Activated T-helper 1 cell treated with anti-CD3 and anti-CD28 coated beads, Interleukin-12 subunit alpha, Interleukin-12 subunit beta, Interleukin-2, Interleukin-4 antibody, amounts not matched to agents 30 ng/mL and 10 ng/mL and 1 ng/mL, durations not matched to agents 14 hours and 24 hours and 36 hours (primary cell): ENCODE results near the gene NDUFS2. TPM values are rescaled to one million over a fixed set of nuclear protein-coding genes. Genes with fewer than 3 reads are reported as not detected.
A peak's percentile ranks its signal among the peaks of the same experiment; 100 is the strongest.

ENCODE experiments used
- DNase-seq: peaks from one replicate; pipeline ENCODE4 v3.0.0; 2021; ENCODE audit warnings: low spot score
- H3K27ac Mint-ChIP-seq: one replicate; pipeline ENCODE4 v1.8.0; 2021; ENCODE audit warnings: mild to moderate bottlenecking, mixed read lengths
- H3K27me3 Mint-ChIP-seq: one replicate; pipeline ENCODE4 v1.8.0; 2022; ENCODE audit warnings: mild to moderate bottlenecking, moderate library complexity, mixed read lengths; ENCODE audit not compliant: insufficient read depth
- H3K36me3 Mint-ChIP-seq: one replicate; pipeline ENCODE4 v1.8.0; 2021; ENCODE audit warnings: low read depth, mixed read lengths
- H3K4me1 Mint-ChIP-seq: one replicate; pipeline ENCODE4 v1.8.0; 2021; ENCODE audit warnings: low read depth, mixed read lengths
- H3K4me3 Mint-ChIP-seq: one replicate; pipeline ENCODE4 v1.8.0; 2021; ENCODE audit warnings: mild to moderate bottlenecking, moderate library complexity, mixed read lengths
- H3K9me3 Mint-ChIP-seq: one replicate; pipeline ENCODE4 v1.8.0; 2021; ENCODE audit warnings: mixed read lengths
- intact Hi-C: fragments of 100-400 bp; cut with micrococcal nuclease; formaldehyde crosslinking; loops from one replicate; pipeline ENCODE4 v1.15.1; 2024
- total RNA-seq: library from RNA; stranded (reverse); gene quantifications from 2 replicates; pipeline ENCODE4 v1.2.3, GENCODE V29; 2022

NDUFS2 gene
- total RNA-seq, 1 donor from 2014 or later, result 72.9 TPM

GRCh38 chr1:161163793-161164192, 38.4 kb upstream of the NDUFS2 start:
- H3K4me3 Mint-ChIP-seq, result peak overlapping the region; percentile 12
- intact Hi-C loops, result no loop called here
- H3K4me1 Mint-ChIP-seq, result peaks cover 71% of the 10 kb centered on the region
- H3K36me3 Mint-ChIP-seq, result peaks cover 31% of the 10 kb centered on the region
- peak overlapping the region; percentile 78 for H3K27ac Mint-ChIP-seq
- H3K9me3 Mint-ChIP-seq, result no peaks in the 10 kb centered on the region
- DNase-seq, result no peak
- H3K27me3 Mint-ChIP-seq, result no peaks in the 10 kb centered on the region

GRCh38 chr1:161164901-161165610, 37.1 kb upstream of the NDUFS2 start:
- intact Hi-C loops, result no loop called here
- DNase-seq, result no peak
- H3K4me1 Mint-ChIP-seq, result peaks cover 63% of the 10 kb centered on the region
- peak overlapping the region; percentile 45 for H3K4me3 Mint-ChIP-seq
- peaks cover 28% of the 10 kb centered on the region for H3K36me3 Mint-ChIP-seq
- no peaks in the 10 kb centered on the region for H3K9me3 Mint-ChIP-seq
- no peaks in the 10 kb centered on the region for H3K27me3 Mint-ChIP-seq
- peak overlapping the region; percentile 86 for H3K27ac Mint-ChIP-seq

GRCh38 chr1:161165742-161166668, 36.2 kb upstream of the NDUFS2 start, which contains the start of gene PPOX:
TSS of gene PPOX (plus strand) at chr1:161166426. CDS start at chr1:161166848, 422 bp downstream.
- Mint-ChIP-seq H3K4me3 (peak within 1 kb of the TSS; percentile 87), H3K9me3 (no peaks in the 10 kb centered on the region), H3K27ac (peak within 1 kb of the TSS; percentile 99), H3K27me3 (no peaks in the 10 kb centered on the region), H3K4me1 (peaks cover 61% of the 10 kb centered on the region), H3K36me3 (peaks cover 30% of the 10 kb centered on the region)
- intact Hi-C loops, result loop anchor here (1.0 to 2.0 kb wide), 6 partner anchors 11 to 120 kb away; partner anchors contain the start of genes B4GALT3 and DEDD
- peak; percentile 95 for DNase-seq

GRCh38 chr1:161166669-161167548, 35.3 kb upstream of the NDUFS2 start:
- Mint-ChIP-seq H3K36me3 (peaks cover 29% of the 10 kb centered on the region), H3K4me1 (peaks cover 60% of the 10 kb centered on the region), H3K27ac (peak overlapping the region; percentile 99), H3K27me3 (no peaks in the 10 kb centered on the region), H3K4me3 (peak overlapping the region; percentile 87), H3K9me3 (no peaks in the 10 kb centered on the region)
- intact Hi-C loops, result loop anchor here (1.0 to 2.0 kb wide), 6 partner anchors 10 to 121 kb away; partner anchors contain the start of genes B4GALT3 and DEDD
- DNase-seq, result no peak

GRCh38 chr1:161168906-161169305, 33.3 kb upstream of the NDUFS2 start:
- peak overlapping the region; percentile 15 for H3K4me3 Mint-ChIP-seq
- H3K27me3 Mint-ChIP-seq, result no peaks in the 10 kb centered on the region
- H3K36me3 Mint-ChIP-seq, result peaks cover 32% of the 10 kb centered on the region

GRCh38 chr1:161171191-161171590, 31.0 kb upstream of the NDUFS2 start:
- intact Hi-C loops, result no loop called here
- Mint-ChIP-seq H3K27me3 (no peaks in the 10 kb centered on the region), H3K9me3 (no peaks in the 10 kb centered on the region), H3K27ac (no peak overlapping the region), H3K4me3 (no peak overlapping the region), H3K36me3 (peaks cover 37% of the 10 kb centered on the region), H3K4me1 (peaks cover 43% of the 10 kb centered on the region)
- DNase-seq, result no peak

More at GRCh38 chr1:161168906-161169305, 33.3 kb upstream of the NDUFS2 start:
- Mint-ChIP-seq H3K4me1 (peaks cover 45% of the 10 kb centered on the region), H3K27ac (no peak overlapping the region), H3K9me3 (no peaks in the 10 kb centered on the region)
- DNase-seq, result no peak
- intact Hi-C loops, result no loop called here

- DNase-seq, result no peak
- Mint-ChIP-seq H3K4me3 (no peak overlapping the region), H3K27ac (no peak overlapping the region), H3K4me1 (peaks cover 48% of the 10 kb centered on the region), H3K27me3 (no peaks in the 10 kb centered on the region), H3K36me3 (peaks cover 37% of the 10 kb centered on the region), H3K9me3 (no peaks in the 10 kb centered on the region)
- intact Hi-C loops, result no loop called here
Observed at GRCh38 chr1:161171696-161172095, 30.5 kb upstream of the NDUFS2 start.

GRCh38 chr1:161172349-161172748, 29.8 kb upstream of the NDUFS2 start:
- Mint-ChIP-seq H3K36me3 (peaks cover 39% of the 10 kb centered on the region), H3K9me3 (no peaks in the 10 kb centered on the region), H3K4me1 (peaks cover 46% of the 10 kb centered on the region), H3K27ac (peak overlapping the region; percentile 2), H3K27me3 (no peaks in the 10 kb centered on the region), H3K4me3 (no peak overlapping the region)
- intact Hi-C loops, result no loop called here
- DNase-seq, result no peak

GRCh38 chr1:161172776-161173376, 29.3 kb upstream of the NDUFS2 start:
- H3K4me1 Mint-ChIP-seq, result peaks cover 49% of the 10 kb centered on the region
- DNase-seq, result no peak
- no peaks in the 10 kb centered on the region for H3K9me3 Mint-ChIP-seq
- H3K27me3 Mint-ChIP-seq, result no peaks in the 10 kb centered on the region
- no peak overlapping the region for H3K4me3 Mint-ChIP-seq
- intact Hi-C loops, result no loop called here
- peak overlapping the region; percentile 2 for H3K27ac Mint-ChIP-seq
- H3K36me3 Mint-ChIP-seq, result peaks cover 39% of the 10 kb centered on the region

- Mint-ChIP-seq H3K36me3 (peaks cover 37% of the 10 kb centered on the region), H3K27me3 (no peaks in the 10 kb centered on the region), H3K9me3 (no peaks in the 10 kb centered on the region), H3K4me1 (peaks cover 48% of the 10 kb centered on the region), H3K4me3 (no peak overlapping the region), H3K27ac (no peak overlapping the region)
- intact Hi-C loops, result no loop called here
- DNase-seq, result no peak
Observed at GRCh38 chr1:161173711-161174110, 28.5 kb upstream of the NDUFS2 start.

- H3K36me3 Mint-ChIP-seq, result peaks cover 37% of the 10 kb centered on the region
- no peak for DNase-seq
- intact Hi-C loops, result no loop called here
- no peaks in the 10 kb centered on the region for H3K27me3 Mint-ChIP-seq
- no peaks in the 10 kb centered on the region for H3K9me3 Mint-ChIP-seq
- peaks cover 50% of the 10 kb centered on the region for H3K4me1 Mint-ChIP-seq
- H3K27ac Mint-ChIP-seq, result peak overlapping the region; percentile 52
- H3K4me3 Mint-ChIP-seq, result peak overlapping the region; percentile 5
Observed at GRCh38 chr1:161174911-161175310, 27.3 kb upstream of the NDUFS2 start.
